GM19239 (cell line): ENCODE measurements around the gene GPR68.
"Not testable (repeated sequence)": the region's sequence is repeated elsewhere in the genome, so short reads cannot be mapped to it uniquely, and the experiment has no call there.

ENCODE experiments used
- DNase-seq: peaks from one replicate; pipeline ENCODE4 v3.0.0; 2011; ENCODE audit warnings: low spot score; ENCODE audit not compliant: insufficient read length
- FAIRE-seq: peaks from 2 replicates; lab custom pipeline; 2011; peaks lifted over from hg19 to GRCh38; lab: Jason Lieb, UNC

The GPR68 gene

GRCh38 chr14:91204657-91205056 lies 39.8 kb downstream of the GPR68 start:
- no peak for FAIRE-seq

GRCh38 chr14:91202234-91202974 lies 42.1 kb downstream of the GPR68 start:
- FAIRE-seq = no peak
- DNase-seq = no peak

More at GRCh38 chr14:91204657-91205056, 39.8 kb downstream of the GPR68 start:
- DNase-seq = no peak

- not testable (repeated sequence) for FAIRE-seq, DNase-seq
Measured at GRCh38 chr14:91200802-91201201, 43.7 kb downstream of the GPR68 start.

GRCh38 chr14:91197631-91198030 lies 46.9 kb downstream of the GPR68 start:
- peak; percentile 26 for FAIRE-seq
- DNase-seq = no peak

GRCh38 chr14:91195881-91196280 lies 48.6 kb downstream of the GPR68 start:
- no peak for DNase-seq
- no peak for FAIRE-seq

- FAIRE-seq = no peak
- DNase-seq = no peak
Measured at GRCh38 chr14:91193069-91193468, 51.4 kb downstream of the GPR68 start.

GRCh38 chr14:91190853-91191252 lies 53.7 kb downstream of the GPR68 start:
- DNase-seq = no peak
- FAIRE-seq = no peak

GRCh38 chr14:91187271-91187670 lies 57.2 kb downstream of the GPR68 start:
- DNase-seq = no peak
- FAIRE-seq = no peak

- DNase-seq (no peak), FAIRE-seq (no peak)
Measured at GRCh38 chr14:91186515-91187066, 57.9 kb downstream of the GPR68 start.

- FAIRE-seq = no peak
Measured at GRCh38 chr14:91185721-91186120, 58.8 kb downstream of the GPR68 start.

GRCh38 chr14:91184559-91184958 lies 59.9 kb downstream of the GPR68 start:
- DNase-seq = no peak
- no peak for FAIRE-seq

More at GRCh38 chr14:91185721-91186120, 58.8 kb downstream of the GPR68 start:
- no peak for DNase-seq

GRCh38 chr14:91182753-91183152 lies 61.8 kb downstream of the GPR68 start:
- not testable (repeated sequence) for FAIRE-seq, DNase-seq
